COLO668 (cell line): ENCODE measurements around the gene PIGK.
"Not testable (repeated sequence)": the region's sequence is repeated elsewhere in the genome, so short reads cannot be mapped to it uniquely, and the experiment has no call there.

Source experiments
- DNase-seq: peaks from one replicate; lab custom pipeline; 2025; ENCODE audit not compliant: unreplicated experiment; lab: John Stamatoyannopoulos, UW

Gene PIGK

DNA sequence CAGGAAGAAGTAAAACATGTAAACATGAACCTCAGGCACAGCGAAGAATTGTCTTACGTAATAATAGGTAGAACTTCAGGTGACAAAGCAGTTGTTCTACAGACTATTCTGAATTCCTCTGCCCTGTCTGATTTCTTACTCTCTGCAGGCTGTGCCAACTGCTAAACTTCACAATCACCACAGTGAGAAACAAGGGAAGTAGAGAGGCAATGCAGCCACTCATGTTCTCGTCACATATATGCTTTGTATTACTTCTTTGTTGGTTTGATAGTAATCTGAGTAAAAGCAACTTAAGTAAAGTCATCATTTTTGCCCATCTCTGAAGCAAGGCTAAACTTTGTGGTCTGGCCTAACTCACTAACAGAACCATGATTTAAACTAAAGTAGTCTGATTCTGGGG, 21.9 kb downstream of the PIGK start:
- DNase-seq: no peak

DNA sequence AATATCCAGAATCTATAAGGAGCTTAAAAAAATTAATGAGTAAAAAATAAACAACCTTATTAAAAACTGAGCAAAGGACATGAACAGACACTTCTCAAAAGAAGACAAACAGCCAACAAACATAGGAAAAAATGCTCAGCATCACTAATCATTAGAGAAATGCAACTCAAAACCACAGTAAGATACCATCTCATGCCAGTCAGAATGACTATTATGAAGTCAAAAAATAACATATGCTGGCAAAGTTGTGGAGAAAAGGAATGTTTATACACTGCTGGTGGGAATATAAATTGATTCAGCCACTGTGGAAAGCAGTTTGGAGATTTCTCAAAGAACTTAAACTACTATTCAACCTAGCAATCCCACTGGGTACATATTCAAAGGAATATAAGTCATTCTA, 25.3 kb downstream of the PIGK start:
- no peak for DNase-seq

DNA sequence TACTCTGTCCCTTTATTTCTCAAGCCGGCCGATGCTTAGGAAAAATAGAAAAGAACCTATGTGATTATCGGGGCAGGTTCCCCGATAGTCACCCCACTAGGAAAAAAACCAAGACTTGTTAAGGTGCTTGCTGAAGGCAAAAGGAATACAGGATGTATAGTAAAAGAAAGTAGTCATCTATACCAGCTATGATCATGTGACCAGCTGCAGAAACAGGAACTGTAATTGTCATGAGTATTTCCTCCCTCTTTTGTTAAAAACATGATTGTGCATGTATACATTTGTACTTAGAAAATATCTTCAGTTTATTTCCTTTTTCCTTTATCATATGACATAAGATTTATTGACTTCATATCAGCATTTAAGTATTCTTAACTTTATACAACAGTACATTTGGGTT, 30.5 kb downstream of the PIGK start:
- no peak for DNase-seq

DNA sequence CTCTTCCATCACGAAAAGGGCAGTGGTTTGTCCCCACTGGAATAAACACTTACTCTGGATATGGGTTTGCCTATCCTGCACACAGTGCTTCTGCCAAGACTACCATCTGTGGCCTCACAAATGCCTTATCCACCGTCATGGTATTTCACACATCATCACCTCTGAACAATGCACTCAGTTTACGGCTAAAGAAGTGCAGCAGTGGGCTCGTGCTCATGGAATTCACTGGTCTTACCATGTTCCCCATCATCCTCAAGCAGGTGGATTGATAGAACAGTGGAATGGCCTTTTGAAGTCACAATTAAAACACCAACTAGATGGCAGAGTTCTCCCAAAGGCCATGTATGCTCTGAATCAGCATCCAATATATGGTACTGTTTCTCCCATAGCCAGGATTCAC, 32.3 kb downstream of the PIGK start:
- DNase-seq: not testable (repeated sequence)

DNA sequence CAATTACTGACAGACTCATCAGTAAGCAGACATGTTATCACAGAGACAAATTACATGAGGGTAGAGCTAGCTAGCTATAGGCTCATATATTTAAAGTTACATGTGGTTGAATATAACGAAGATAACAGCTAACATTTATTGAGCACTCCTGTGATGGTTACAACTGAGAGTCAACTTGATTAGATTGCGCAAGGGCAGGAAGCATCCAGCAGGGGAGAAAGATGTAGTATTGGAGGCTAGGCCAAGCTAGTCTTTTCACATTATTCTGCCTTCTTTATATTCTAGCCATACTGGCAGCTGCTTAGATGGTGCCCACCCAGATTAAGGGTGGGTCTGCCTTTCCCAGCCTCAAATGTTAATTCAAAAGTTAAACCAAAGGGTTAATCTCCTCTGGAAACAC, 37.1 kb downstream of the PIGK start:
- no peak for DNase-seq

DNA sequence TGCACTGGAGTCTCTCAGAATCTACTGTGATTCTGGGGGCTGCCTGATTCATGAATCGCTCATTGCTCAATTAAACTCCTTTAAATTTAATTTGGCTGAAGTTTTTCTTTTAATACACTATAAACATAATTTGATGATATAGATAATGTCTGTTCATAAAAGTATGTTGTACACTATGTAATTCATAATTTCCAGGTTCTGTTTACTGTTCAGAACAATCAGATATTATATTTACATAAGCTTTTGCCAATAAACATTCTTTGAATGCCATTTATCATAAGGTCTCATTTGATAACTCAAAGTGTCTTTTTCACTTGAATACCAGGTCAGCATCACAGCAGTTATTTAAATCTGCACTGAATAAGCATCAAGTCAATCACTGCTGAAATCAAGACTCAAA, 39.6 kb downstream of the PIGK start:
- no peak for DNase-seq

DNA sequence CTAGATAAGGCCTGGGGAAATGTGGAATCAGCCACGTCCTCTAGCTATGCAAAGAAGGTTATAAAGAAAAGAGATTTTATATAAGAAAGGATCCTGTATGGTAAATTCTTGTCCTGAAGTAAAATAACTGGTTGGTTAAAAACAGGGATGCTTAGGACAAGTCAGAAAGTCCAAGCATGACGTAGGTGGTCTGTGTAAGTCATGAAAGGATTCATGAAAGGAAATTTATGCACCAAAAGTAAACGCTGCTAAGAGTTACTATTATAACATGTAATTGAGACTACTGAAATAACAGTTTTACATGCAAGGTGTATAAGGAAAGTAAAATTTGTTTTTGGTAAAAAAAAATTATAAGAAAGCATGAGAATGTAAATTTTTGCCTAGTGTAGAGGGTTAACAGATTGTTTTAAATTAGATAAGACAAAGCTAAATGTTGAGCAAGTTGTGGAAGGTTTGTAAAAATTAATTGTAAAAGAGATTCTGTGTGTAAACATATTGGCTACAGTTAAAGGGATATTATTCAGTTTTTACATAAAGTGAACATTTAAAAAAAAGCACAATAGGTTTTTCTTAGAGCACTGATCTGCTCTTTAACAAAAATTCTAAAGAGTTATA, 43.9 kb downstream of the PIGK start:
- peak; percentile 41 for DNase-seq

DNA sequence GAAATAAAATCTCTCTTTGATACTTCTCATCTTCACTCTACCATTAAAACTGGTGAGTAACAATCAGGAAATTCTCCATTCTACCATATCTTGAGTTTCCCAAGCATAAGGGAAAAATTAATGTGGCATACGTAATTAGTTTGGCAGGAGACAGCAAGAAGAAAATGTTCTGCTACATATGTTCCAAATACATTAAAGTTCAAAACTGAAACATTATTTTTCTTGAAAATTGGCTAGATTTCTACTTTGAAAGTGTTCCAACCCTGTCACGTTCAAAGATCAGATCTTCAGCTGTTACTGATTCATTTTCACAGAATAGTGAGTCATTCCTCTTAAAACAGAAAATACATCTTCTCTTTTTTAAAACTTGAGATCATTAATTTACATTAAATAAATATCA, 48.5 kb downstream of the PIGK start:
- no peak for DNase-seq

DNA sequence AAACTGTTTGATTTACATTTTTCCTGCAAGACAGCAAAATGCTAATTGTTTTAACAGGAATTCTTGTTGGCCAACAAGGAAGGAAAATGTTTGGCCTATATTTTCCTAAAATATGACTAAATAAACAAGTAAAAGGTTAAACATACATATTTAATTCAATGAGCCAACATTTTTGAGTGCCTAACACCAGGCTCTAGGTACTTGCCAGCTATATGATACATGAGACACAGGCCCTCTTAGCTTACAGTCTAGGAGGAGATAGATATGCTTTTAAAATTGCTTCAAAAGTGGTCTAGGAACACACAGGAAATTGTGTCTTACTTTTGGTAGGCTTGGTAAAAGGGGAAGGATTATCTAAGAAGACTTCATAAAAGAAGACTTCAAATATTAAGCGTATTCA, 50.9 kb downstream of the PIGK start:
- DNase-seq: no peak

DNA sequence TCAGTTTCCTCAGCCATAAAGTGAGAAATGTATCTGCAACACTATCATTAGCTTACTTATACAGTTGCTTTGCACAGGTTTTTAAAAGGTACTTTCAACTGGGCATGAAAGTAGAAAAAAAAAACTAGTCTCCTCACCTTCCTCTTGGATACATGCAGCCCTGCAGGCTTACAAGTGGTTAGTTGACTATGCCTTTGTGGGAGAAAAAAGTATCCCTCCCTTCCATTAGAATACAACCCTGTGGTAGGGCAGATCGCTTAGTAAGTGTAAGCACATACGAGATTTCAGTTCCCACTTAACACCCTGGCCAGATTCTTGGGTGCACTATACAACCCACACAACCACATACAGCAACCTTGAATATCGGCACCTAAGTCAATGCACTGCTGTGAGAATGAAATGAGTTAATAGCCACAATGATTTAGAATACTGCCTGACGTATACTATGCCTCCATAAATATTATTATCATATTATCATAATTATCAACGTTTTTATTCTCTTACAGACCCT, 54.7 kb downstream of the PIGK start:
- DNase-seq: no peak

DNA sequence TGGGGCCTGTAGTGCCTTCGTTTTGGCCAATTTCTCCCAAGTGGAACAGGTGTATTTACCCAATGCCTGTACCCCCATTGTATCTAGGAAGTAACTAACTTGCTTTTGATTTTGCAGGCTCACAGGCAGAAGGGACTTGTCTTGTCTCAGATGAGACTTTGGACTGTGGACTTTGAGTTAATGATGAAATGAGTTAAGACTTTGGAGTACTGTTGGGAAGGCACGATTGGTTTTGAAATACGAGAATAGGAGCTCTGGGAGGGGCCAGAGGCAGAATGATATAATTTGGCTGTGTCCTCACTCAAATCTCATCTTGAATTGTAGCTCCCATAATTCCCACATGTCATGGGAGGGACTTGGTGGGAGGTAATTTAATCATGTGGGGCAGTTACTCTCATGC, 59.5 kb downstream of the PIGK start:
- DNase-seq: not testable (repeated sequence)

DNA sequence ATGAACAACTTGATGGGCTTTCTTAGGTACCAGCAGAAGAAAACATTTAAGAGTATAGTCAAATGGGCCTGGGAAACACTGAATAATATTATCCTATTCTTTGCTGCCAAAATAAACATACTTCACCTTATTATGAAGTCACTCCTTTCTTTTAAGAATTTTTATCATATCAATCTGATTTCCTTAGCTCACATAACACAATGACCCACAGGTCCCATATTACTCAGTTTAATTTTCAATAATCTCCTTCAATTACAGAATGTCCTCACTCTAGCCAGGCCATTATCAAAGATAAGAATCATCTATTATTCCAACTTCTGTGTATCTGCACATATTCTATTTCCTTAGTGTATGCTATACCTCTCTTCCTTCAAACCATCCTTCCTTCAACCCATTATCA, 63.0 kb downstream of the PIGK start:
- no peak for DNase-seq

DNA sequence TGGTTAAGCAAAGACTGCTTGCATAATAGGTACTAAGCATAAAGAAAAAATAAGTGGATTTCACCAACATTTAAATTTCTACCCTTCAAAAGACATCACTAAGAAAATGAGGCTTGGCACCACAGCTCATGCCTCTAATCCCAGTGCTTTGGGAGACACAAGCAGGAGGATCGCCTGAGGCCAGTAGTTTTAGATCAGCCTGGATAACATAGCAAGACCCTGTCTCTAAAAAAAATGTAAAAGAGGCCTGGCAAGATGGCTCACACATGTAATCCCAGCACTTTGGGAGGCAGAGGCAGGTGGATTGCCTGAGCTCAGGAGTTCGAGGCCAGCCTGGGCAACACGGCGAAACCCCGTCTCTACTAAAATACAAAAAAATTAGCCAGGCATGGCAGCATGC, 73.0 kb downstream of the PIGK start:
- no peak for DNase-seq

DNA sequence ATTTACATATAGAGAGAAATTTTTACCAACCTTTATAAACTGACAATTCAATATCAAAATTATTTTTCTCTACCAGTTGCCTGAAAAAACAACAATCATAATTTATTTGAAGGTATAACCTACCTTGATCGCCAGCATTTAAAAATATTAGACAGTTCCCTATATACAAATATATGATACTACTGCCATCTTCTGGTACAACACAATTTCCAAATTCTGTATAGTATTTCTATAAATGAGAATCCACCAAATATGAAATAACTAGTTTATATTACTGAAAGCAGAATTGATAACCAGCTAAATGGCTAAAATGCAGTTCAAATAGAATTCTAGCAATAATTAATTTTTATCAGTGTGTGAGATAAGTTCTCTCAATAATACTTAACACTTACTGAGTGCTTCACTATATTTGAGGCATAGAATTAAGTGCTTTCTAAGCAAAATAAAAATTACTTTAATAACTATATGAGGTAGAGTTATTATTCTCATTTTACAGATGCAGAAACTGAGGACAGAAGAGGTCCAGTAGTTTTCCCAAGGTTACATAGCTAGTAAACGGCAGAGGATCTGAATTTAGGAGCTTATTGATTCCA, 75.6 kb downstream of the PIGK start:
- DNase-seq: no peak

DNA sequence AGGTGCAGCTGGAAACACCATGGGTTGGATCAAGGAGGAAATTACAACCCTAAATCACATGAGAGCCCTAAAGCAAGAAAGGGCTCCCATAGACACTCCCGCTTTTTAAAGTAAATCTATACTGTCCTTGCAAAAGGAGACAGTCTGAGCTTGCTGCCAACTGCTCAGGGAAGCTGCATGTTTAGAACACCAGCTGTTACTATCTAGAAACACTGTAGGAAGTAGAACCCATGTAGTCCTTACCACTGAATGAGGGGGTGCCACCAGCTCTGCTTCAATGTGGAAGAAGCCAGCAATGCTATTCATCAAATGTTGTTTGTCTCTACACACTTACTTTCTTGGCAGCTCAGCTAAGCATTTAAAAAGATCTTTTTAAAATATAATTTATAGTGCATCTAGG, 79.8 kb downstream of the PIGK start:
- DNase-seq: no peak

DNA sequence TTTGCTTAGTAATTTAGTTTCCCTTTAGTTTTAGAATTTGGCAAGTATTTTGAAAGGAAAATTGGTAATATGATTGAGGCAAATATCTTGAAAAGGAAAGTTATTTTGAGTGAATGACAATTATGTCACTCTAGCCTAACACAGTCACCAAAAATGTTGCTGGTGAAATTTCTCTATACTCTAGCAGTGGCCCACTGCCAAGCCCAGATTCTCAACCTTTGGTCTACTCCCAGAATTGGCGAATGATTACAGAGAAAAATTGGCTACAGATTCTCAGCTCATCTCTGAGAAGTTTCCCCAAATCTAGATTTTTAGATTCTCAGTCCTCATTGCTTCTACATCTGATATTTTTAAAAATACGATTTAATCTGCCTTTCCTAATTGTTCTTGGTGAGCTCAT, 84.9 kb downstream of the PIGK start:
- DNase-seq: no peak

DNA sequence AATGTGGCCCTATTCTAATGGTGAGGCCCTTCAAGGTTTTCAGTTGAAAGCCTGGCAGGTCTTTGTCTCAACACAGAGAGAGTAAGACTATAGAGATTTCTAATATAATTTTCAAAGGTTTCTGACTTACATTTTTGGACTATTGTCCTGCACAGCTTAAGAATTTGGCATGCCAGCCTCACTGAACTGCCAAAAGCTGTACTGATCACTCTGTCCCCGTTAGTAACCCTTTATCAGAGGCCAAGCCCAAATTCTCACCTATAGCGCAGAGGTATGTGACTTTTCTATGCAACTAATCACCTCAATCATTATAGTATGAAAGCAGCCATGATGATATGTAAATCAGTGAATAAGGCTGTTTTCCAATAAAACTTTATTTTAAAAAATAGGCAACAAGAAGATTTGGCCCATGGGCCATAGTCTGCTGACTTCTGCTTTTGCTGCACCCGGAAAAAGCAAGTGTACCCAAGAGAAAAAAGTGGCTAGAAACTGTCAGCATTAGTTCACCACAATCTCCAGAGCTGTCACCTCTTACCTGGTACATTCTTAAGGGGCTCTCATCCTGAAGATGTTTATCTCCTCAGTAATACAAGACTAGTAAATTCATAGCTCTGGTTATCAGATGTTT, 85.4 kb downstream of the PIGK start:
- DNase-seq: no peak

DNA sequence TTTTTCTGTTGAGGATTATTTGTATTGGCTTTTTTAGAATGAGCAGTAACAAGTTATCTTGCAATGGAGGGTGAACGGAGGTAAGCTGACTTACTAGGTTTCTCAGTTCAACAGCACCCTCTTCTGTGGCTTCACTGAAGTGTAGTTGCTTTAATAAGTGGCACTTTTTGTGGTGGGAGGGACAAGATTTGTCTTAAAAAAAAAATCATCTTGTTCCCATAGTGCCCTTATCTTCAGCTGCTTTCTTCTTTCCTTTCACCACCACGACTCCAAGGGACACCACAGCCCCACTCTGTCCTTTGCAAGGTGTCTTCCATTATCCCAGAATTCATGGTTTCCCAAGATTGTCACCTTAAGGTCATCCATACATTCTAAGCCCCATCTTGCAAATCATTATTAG, 92.9 kb downstream of the PIGK start:
- peak; percentile 48 for DNase-seq

DNA sequence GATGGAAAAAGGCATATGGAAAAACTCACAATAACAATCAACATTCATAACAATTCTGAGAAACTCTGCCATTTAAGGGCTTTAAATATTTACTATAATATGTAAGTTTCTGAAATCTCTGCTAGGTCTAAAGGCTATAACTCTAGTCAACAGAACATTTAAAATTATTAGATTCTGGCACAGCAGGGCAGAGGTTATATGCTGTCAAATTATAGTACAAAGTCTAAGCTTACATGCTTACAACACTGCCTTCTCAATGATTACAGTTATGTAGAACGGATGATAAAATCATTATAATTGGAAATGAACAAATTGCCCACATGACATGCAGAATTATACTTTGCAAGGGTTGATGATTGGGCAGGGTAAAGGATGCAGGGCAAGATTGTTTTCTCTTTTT, 97.7 kb downstream of the PIGK start:
- no peak for DNase-seq

DNA sequence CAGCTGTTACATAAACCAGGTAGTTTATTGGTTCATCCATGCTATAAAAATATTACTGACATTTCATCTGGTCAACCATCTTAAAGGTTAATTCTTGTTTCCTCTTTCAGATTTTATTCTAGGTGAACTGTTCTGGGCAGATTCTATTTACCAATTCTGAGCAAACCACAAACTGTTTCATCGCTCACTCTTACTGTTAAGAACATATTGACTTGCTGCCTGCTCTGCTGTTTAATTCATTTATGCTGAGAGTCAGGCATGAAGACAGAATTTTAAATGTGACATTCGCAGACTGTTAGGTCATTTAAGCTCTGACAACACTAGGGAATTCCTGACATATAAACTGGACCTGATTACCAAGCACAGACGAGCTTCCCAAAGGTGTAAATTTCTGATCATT, 98.3 kb downstream of the PIGK start:
- no peak for DNase-seq

DNA sequence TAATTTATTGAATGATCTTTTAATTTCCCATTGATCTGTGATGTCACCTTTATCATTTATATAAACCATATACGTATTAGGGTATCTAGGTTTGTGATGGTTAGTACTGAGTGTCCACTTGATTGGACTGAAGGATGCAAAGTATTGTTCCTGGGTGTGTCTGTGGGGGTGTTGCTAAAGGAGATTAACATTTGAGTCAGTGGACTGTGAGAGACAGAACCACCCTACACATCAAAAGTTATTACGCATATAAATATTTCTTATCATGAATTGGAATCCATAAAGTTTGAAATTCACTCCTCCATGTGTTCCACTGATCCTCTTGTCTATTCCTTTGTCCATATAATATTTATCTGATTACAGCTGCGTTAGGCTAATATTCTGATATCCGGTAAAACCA, 100.5 kb downstream of the PIGK start:
- DNase-seq: no peak

DNA sequence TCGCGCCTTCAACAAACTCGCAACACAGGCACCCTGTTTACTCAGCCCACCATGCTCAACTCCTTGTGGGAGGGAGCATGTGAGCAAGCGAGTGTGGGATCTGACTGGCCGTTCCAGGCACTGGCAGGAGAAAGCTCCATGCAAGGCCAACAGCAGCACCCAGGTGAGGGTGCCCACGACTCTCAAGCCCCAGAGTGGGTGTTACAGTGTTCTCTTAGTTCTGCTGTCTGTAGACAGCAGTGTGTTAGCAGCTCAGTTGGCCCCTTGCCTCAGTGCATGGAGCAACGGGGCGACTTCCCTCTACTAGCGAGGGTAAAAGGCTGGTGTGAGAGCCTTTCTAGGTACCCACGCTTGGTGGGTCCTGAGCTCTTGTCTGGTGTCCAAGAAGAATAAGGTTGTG, 114.6 kb downstream of the PIGK start:
- DNase-seq: no peak

DNA sequence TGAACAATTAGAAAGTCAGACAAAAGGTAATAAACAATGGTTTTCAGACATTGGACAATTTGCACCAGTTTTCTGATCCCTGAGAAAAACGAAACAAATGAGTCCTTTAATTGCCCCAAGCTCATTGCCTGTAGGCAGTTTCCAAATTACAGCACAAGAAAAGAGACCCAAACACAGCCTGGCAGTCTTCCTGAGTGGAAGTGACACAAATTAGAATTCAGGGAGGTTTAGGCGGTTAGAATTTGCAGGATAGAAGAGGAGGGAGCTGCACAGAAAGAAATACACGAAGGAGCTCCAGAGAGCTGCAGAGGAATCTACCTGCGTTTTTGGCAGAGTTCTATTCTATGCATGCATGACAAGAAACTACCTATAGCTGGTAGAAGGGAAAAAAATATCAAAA, 115.7 kb downstream of the PIGK start:
- DNase-seq: no peak
